ENCODE results near the gene PLCG1. TPM values are rescaled to one million over a fixed set of nuclear protein-coding genes. Genes with fewer than 3 reads are reported as not detected.

PLCG1 gene
- total RNA-seq, 4 donors from 2014 or later, result 93.0 to 357 (median 191) TPM

GRCh38 chr20:41175201-41175651, 37.9 kb downstream of the PLCG1 start:
- Histone ChIP-seq H3K4me3 (no peak overlapping the region), H3K36me3 (peaks cover 0 to 51% (median 0%) of the 10 kb centered on the region in 3 donors), H3K27me3 (no peaks in the 10 kb centered on the region), H3K4me1 (no peaks in the 10 kb centered on the region), H3K27ac (peak overlapping the region in 1 of 4 donors; percentile 29), H3K9me3 (no peaks in the 10 kb centered on the region)
- DNase-seq, result peak in 2 of 3 donors; percentile 14 to 29
- no peak for TF ChIP-seq POLR2A (IDR thresholded peaks at IDR 0.05)
- TF ChIP-seq CTCF (IDR thresholded peaks at IDR 0.05), result no peak

- Histone ChIP-seq H3K4me1 (no peaks in the 10 kb centered on the region), H3K27me3 (no peaks in the 10 kb centered on the region), H3K27ac (peak overlapping the region in 2 of 4 donors; percentile 19 to 29), H3K9me3 (no peaks in the 10 kb centered on the region), H3K4me3 (no peak overlapping the region), H3K36me3 (peaks cover 0 to 45% (median 0%) of the 10 kb centered on the region in 3 donors)
- TF ChIP-seq POLR2A (IDR thresholded peaks at IDR 0.05) (no peak), CTCF (IDR thresholded peaks at IDR 0.05) (no peak)
- peak in 1 of 3 donors; percentile 5 for DNase-seq
Observed at GRCh38 chr20:41175727-41176330, 38.5 kb downstream of the PLCG1 start.

- Histone ChIP-seq H3K27me3 (no peaks in the 10 kb centered on the region), H3K9me3 (no peaks in the 10 kb centered on the region), H3K36me3 (peaks cover 0 to 36% (median 0%) of the 10 kb centered on the region in 3 donors), H3K27ac (peak overlapping the region in 2 of 4 donors; percentile 32 to 36), H3K4me1 (no peaks in the 10 kb centered on the region), H3K4me3 (no peak overlapping the region)
- peak in 2 of 3 donors; percentile 8 to 26 for DNase-seq
- no peak for TF ChIP-seq POLR2A (IDR thresholded peaks at IDR 0.05)
- no peak for TF ChIP-seq CTCF (IDR thresholded peaks at IDR 0.05)
Observed at GRCh38 chr20:41176711-41177552, 39.6 kb downstream of the PLCG1 start.

GRCh38 chr20:41177636-41178035, 40.3 kb downstream of the PLCG1 start:
- DNase-seq, result peak in 2 of 3 donors; percentile 12 to 44
- H3K27ac ChIP-seq, result peak overlapping the region in 2 of 4 donors; percentile 32 to 36
- TF ChIP-seq CTCF (IDR thresholded peaks at IDR 0.05), result no peak
- no peak for TF ChIP-seq POLR2A (IDR thresholded peaks at IDR 0.05)
- no peak overlapping the region for H3K4me3 ChIP-seq
- no peaks in the 10 kb centered on the region for H3K9me3 ChIP-seq
- H3K27me3 ChIP-seq, result no peaks in the 10 kb centered on the region
- peaks cover 0 to 34% (median 0%) of the 10 kb centered on the region in 3 donors for H3K36me3 ChIP-seq
- no peaks in the 10 kb centered on the region for H3K4me1 ChIP-seq

- H3K4me3 ChIP-seq, result no peak overlapping the region
- peak overlapping the region in 1 of 4 donors; percentile 36 for H3K27ac ChIP-seq
- no peaks in the 10 kb centered on the region for H3K9me3 ChIP-seq
- peak in 1 of 3 donors; percentile 3 for DNase-seq
- no peaks in the 10 kb centered on the region for H3K27me3 ChIP-seq
- H3K36me3 ChIP-seq, result peaks cover 0 to 30% (median 0%) of the 10 kb centered on the region in 3 donors
- no peaks in the 10 kb centered on the region for H3K4me1 ChIP-seq
- no peak for TF ChIP-seq CTCF (IDR thresholded peaks at IDR 0.05)
- no peak for TF ChIP-seq POLR2A (IDR thresholded peaks at IDR 0.05)
Observed at GRCh38 chr20:41178495-41178894, 41.2 kb downstream of the PLCG1 start.
